GM19467 (cell line): ENCODE measurements around the gene ZEB1.
"Not testable (repeated sequence)": the region's sequence is repeated elsewhere in the genome, so short reads cannot be mapped to it uniquely, and the experiment has no call there.

Experiments
- ATAC-seq: cut with Tn5 transposase; IDR thresholded peaks from one replicate; pipeline ENCODE4 v1.9.1; 2021; ENCODE audit warnings: mild to moderate bottlenecking, moderate library complexity; ENCODE audit not compliant: unreplicated experiment

Gene ZEB1

DNA sequence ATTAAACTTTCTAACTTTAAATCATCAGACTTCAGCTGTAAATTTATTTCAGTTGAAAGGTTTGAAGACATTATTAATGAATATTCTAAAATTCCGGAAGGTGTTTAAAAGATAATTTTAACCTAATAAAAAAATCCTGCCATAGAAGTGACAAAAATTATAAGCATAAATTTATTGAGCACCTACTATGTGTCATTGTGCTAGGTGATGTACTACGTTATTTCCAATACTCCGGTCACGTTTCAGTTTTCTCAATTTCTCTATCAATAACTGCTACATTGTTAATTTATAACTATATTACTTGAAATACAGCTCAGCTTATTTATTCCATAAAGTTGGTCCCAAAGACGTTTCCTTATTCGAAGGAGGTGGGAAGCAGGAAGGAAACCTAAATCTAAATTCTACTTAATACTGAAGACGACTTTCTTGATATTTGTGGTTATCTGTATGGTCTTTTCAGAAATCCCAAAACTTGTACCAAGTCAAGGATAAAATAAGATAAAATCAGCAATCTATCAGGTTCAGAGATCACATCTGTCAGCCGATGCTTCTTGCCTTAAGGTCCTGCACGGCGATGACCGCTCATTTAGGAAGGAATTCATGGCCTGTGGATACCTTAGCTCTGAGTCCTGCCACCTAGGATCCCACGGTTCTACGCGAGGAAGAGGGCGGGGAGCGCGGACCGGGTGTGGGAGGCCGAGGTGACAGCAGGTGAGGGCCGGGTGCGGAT is 1.2 kb upstream of the ZEB1 start:
- no peak for ATAC-seq

DNA sequence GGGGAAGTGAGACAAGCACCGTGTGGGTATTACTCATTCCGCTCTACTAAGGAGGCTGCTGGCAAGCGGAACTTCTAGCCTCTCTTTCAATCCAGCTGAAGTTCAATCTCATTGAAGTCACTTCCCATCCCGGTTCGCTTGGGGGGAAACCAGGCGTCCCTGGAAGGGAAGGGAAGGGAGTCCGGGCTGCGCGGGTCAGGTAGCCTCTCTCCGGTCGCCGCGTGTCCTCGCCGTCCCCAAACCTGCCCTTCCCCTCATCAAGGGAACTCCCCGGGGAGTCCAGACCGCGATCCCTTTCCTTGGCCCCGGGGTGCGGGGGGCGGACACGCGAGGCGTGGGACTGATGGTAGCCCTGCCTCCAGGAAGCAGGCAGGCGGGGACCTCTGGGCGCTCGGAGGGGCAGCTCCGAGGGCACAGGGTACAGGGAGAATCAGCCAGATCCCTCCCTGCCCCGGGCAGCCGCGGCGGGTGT is 598 bp upstream of the ZEB1 start:
- peak; percentile 63 for ATAC-seq

DNA sequence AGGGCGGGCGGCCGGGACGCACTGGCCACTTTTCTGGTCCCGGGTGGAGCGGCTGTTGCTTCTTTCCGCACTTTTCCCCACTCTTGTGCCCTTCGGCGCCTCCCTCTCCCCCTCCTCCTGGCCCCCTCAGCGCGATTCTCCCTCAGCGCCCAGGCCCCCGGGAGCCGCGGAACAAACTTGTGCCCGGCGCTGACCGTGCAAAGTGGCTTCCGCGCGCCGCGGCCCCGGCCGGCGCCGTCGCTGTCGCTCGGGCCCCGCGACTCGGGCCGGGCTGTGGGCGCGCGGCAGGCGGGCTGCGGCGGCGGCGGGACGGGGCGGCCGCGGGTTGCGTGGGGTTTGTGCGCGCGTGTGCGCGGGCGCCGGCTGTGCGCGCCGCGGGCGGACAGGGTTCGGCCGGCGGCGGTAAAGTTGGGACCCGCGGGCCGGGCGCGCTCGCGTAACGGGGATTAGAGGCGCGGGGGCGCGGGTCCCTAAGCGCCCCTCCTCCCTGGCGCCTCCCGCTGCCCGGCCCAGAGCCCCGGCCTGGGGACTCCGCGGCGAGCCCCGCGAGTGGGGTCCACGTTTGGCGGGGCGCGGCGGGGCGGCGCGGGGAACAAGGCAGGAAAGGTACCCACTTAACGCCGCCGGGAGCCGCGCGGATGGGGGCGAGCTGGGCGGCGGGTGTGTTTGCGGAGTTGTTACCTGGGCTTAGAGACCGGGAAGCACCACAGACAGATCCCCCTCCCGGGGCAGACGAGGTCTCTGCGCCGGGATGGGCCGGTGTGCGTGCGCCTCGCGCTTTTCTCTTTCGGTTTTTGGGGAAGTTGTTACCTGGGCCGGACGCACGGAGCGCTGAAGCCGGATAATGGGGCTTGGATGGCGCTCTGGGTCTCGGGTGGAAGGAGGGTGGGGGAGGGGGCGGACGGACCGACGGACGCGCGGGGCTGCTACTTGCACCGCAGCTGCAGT is 860 bp downstream of the ZEB1 start:
- peak; percentile 28 for ATAC-seq

DNA sequence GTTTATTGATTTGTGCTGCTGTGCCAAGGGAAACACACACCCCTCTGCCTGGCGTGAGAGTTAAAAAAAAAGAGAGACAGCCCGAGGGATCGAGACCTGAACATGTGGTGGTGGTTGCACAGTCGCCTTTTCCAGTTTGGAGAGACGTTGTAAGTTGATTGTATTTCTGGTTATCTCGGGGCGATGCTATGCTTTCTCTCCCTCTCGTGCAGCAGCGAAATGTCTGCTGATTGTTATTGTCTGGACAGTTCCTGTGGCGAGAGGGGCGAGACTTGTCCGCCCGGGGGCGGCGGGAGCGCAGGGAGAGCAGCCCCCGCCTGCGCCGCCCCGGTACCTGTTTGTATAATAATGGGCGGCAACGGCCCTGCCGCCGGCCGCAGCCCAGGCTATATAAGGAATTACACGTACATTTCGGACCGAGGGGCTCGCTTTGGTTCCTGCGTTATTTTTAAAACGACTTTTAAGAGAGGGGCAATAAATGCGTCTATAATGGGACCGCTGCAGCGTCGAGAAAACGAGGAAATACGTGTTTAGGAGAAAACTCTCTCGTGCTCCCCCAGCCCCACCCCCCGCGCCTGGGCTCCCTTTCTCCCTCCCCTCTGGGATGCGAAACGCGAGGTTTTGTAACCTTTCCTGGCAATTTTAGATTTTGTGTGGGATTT is 1.7 kb downstream of the ZEB1 start:
- no peak for ATAC-seq

DNA sequence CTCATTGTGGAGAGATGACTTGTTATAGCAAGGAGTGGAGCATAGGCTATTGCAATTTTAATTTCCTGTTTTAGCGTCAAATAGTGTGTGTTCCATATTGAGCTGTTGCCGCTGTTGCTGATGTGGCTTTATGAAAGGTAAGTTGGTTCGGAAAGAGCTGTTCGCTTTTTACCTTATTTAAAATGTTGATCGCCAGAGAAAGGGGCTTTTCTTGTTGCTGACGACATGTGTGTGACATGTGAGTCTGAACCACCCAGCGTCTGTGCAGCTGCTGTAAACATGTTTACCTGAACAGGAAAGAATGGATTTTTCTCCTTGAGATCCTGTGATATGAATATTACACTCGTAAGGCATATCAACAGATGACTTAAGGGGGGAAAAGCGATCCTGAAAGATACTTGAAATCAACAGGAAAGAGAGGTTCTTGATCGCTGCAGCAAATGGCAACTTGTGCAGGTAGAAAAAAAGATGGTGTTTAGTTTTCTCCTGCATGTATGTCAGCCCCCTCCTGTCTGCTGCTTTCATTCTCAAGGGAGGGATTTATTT is 2.5 kb downstream of the ZEB1 start:
- no peak for ATAC-seq

- no peak for ATAC-seq
These were observed 3.6 kb downstream of the ZEB1 start for GRCh38 chr10:31322647-31323046.

DNA sequence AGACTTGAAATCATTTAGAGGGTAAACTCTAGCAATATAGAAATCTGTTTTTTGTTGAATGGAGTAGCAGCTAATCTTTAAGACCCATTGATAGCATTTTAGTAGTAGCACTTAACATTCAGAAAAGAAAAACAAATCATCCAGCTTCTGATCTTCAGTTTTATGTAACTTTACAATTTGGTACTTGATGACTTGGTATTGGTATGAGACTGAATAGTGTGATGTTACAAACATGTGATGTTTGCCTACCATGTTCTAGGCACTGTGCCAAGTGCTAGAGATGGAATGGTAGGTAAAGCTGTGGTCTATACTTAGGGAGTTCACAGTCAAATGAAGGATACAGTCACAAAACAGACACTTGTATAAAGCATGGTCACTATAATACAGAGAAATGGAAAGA is 21.3 kb downstream of the ZEB1 start:
- no peak for ATAC-seq

DNA sequence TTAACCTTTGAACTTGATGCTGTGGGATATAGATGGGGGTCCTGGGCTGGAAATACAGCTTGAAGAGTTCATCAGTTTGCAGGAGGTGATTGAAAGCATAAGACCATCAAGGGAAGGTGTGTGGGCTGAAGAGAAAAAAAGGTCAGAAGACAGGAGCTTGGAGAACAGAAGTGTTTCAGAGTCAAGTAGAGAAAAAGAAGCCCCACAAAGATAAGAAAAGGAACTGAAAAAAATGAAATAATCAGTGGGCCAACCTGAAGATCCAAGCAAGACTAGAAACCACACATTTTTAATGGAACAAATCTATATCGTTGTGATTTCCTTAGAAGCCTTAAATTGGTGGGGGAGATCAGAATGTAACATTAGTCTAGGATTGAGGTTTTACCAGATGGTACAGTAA is 22.5 kb downstream of the ZEB1 start:
- no peak for ATAC-seq

- no peak for ATAC-seq
These were observed 24.0 kb downstream of the ZEB1 start for GRCh38 chr10:31343009-31343408.

DNA sequence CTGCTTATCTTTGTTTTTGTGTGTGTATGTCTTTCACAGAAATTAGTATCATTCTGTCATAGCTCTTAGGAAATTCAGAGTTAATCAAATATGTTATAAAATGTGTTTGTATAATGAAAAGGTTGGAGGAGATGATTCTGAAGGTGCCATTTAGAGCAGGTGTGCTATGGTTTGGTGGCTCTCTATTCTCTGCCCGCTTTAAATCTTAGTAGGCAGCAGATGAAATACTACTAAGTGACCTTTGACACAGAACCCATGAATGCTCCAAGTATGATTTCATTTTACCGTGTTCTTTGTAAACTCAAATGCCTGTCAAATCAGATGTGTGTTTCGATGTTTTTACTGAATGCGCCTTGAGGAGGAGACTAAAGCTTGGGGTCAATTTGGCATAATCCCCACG is 24.5 kb downstream of the ZEB1 start:
- ATAC-seq: no peak

- no peak for ATAC-seq
These were observed 26.9 kb downstream of the ZEB1 start for GRCh38 chr10:31345886-31346285.

GRCh38 chr10:31346953-31347352 is 27.9 kb downstream of the ZEB1 start:
- ATAC-seq: no peak

DNA sequence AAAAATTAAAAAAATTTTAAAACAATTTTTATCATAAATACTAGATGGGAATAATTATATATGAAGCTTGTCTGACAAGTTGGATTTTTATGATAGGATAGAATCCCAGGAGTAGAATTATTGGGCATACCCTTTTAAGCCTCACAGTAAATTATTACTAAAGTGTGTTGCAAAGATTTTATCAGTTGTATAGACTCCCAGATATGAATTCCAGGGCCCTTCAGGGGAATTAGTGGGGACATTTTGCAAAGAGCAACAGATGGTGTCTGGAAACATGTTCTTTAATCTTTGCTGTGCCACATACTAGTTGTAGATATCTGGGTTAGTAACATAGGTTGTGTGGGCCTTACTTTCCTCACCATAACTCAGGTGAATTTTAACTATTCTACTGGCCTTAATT is 28.7 kb downstream of the ZEB1 start:
- ATAC-seq: no peak

- no peak for ATAC-seq
These were observed 31.9 kb downstream of the ZEB1 start for GRCh38 chr10:31350891-31351290.

GRCh38 chr10:31352436-31353226 is 33.6 kb downstream of the ZEB1 start:
- ATAC-seq: no peak

DNA sequence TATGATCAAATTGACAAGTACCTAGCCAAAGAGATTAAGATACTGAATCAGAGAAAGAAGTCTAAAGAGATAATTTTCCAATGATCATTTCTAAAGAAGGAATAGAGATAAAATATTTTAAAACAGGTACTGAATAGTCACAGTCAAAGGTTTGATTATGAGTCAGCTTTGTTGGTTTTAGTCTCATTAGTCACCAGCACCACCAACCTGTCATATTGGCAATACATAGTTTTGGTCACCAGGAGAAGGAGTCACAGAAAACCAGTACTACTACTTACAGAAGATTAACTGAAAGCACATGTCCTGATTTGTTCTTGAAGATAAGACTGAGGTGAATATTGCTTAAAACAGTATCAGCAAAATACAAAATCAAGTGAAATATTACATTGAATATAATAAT is 34.6 kb downstream of the ZEB1 start:
- peak; percentile 76 for ATAC-seq

- ATAC-seq: no peak
These were observed 39.8 kb downstream of the ZEB1 start for GRCh38 chr10:31358688-31359330.

GRCh38 chr10:31359979-31360378 is 41.0 kb downstream of the ZEB1 start:
- ATAC-seq: no peak

GRCh38 chr10:31361475-31361874 is 42.5 kb downstream of the ZEB1 start:
- not testable (repeated sequence) for ATAC-seq
